Common myeloid progenitor, CD34-positive (primary cell): ENCODE measurements around the gene KMT2E.
"Not testable (repeated sequence)": the region's sequence is repeated elsewhere in the genome, so short reads cannot be mapped to it uniquely, and the experiment has no call there.

ENCODE experiments used
- CTCF ChIA-PET: fragments of 350-600 bp; sonication (Branson Sonifier 250); formaldehyde crosslinking; loops from one replicate; lab custom pipeline; 2021; ENCODE audit warnings: antibody characterized with exemption; lab: Charles Lee
- POLR2A ChIA-PET: fragments of 350-600 bp; sonication (Branson Sonifier 250); formaldehyde crosslinking; loops from one replicate; lab custom pipeline; 2021; ENCODE audit warnings: antibody characterized with exemption; lab: Charles Lee
- DNase-seq, 3 donors: peaks; one replicate each; pipeline versions ENCODE4 v3.0.0 to v3.0.0-alpha.2; 2013
- H3K27ac ChIP-seq, 2 experiments: 1 replicate in 1 of 2; 2 replicates in 1 of 2; pipeline ENCODE4 v1.7.0; 2013; ENCODE audit warnings: inconsistent platforms in 2 of 2, low read length in 2 of 2, mild to moderate bottlenecking in 2 of 2, low read depth in 1 of 2, moderate library complexity in 1 of 2; ENCODE audit not compliant: severe bottlenecking in 2 of 2, insufficient read depth in 1 of 2, poor library complexity in 1 of 2
- H3K27me3 ChIP-seq, 5 experiments: replicated peaks in 2 of 5; 1 replicate in 3 of 5; 2 replicates in 2 of 5; pipeline versions ENCODE4 v1.6.1 to v1.7.0; 2013; ENCODE audit warnings: low read length in 4 of 5, mild to moderate bottlenecking in 2 of 5, moderate library complexity in 2 of 5, inconsistent platforms in 1 of 5; ENCODE audit not compliant: insufficient read depth in 5 of 5, control insufficient read depth in 4 of 5
- H3K36me3 ChIP-seq, 4 experiments: 1 replicate in 2 of 4; 2 replicates in 2 of 4; pipeline versions ENCODE4 v1.6.1 to v1.7.0; 2013; ENCODE audit warnings: low read length in 3 of 4, control low read depth in 1 of 4, mild to moderate bottlenecking in 1 of 4; ENCODE audit not compliant: control insufficient read depth in 4 of 4, insufficient read depth in 4 of 4
- H3K4me1 ChIP-seq, 4 experiments: 1 replicate in 3 of 4; 2 replicates in 1 of 4; pipeline versions ENCODE4 v1.6.1 to v1.7.1; 2013; ENCODE audit warnings: low read length in 3 of 4, mild to moderate bottlenecking in 3 of 4, control low read depth in 1 of 4, inconsistent platforms in 1 of 4, moderate library complexity in 1 of 4; ENCODE audit not compliant: control insufficient read depth in 4 of 4, insufficient read depth in 4 of 4; ENCODE audit errors: control extremely low read depth in 1 of 4
- H3K4me3 ChIP-seq, 7 experiments: 1 replicate in 4 of 7; 2 replicates in 3 of 7; pipeline versions ENCODE4 v1.5.1 to v1.7.0; 2013; ENCODE audit warnings: mild to moderate bottlenecking in 7 of 7, low read length in 6 of 7, moderate library complexity in 6 of 7, inconsistent platforms in 2 of 7, low read depth in 2 of 7, control low read depth in 1 of 7; ENCODE audit not compliant: insufficient read depth in 4 of 7, control insufficient read depth in 1 of 7; ENCODE audit errors: extremely low read depth in 1 of 7
- H3K9me3 ChIP-seq, 5 experiments: 1 replicate in 4 of 5; 2 replicates in 1 of 5; pipeline versions ENCODE4 v1.6.1 to v1.7.1; 2013; ENCODE audit warnings: low read length in 4 of 5, mild to moderate bottlenecking in 2 of 5, inconsistent platforms in 1 of 5, low read depth in 1 of 5, moderate library complexity in 1 of 5; ENCODE audit not compliant: control insufficient read depth in 4 of 5, insufficient read depth in 2 of 5; ENCODE audit errors: control extremely low read depth in 1 of 5
- WGBS: methylation state at CpG from one replicate; pipeline ENCODE4 v1.1.5; 2013; ENCODE audit not compliant: insufficient coverage; 5-methylcytosine and 5-hydroxymethylcytosine counted together

Gene KMT2E

GRCh38 chr7:105028941-105029340 lies 14.9 kb downstream of the KMT2E start:
- H3K27ac ChIP-seq, H3K4me3 ChIP-seq, H3K27me3 ChIP-seq, H3K9me3 ChIP-seq, H3K36me3 ChIP-seq, DNase-seq: not testable (repeated sequence)
- CTCF ChIA-PET: interaction anchor here (1.3 to 4.0 kb wide), 4 partner anchors 8 to 25 kb away, joined by 4 to 15 read pairs (median 12); no protein-coding TSS in a partner anchor
- POLR2A ChIA-PET: interaction anchor here (1.4 kb wide), 1 partner anchor 15 kb away, joined by 3 read pairs; the partner anchor contains the start of gene KMT2E
- 100% methylated on average over 5 of the region's 8 CpGs for WGBS
- peaks cover 6 to 20% (median 11%) of the 10 kb centered on the region in 4 experiments for H3K4me1 ChIP-seq

- peaks cover 0 to 3% (median 0%) of the 10 kb centered on the region in 4 experiments for H3K36me3 ChIP-seq
- no peaks in the 10 kb centered on the region for H3K9me3 ChIP-seq
- no peak overlapping the region for H3K4me3 ChIP-seq
- ChIA-PET CTCF (interaction anchor here (0.8 to 4.0 kb wide), 3 partner anchors 12 to 50 kb away, joined by 3 to 15 read pairs (median 3); no protein-coding TSS in a partner anchor), POLR2A (interaction anchor here (0.5 kb wide), 1 partner anchor 10 kb away, joined by 3 read pairs; no protein-coding TSS in a partner anchor)
- H3K27ac ChIP-seq: no peak overlapping the region
- no peaks in the 10 kb centered on the region for H3K27me3 ChIP-seq
- no peak for DNase-seq
- H3K4me1 ChIP-seq: peaks cover 3 to 22% (median 11%) of the 10 kb centered on the region in 4 experiments
Observed at GRCh38 chr7:105030447-105030846, 16.4 kb downstream of the KMT2E start.

- peaks cover 0 to 6% (median 0%) of the 10 kb centered on the region in 4 experiments for H3K36me3 ChIP-seq
- POLR2A ChIA-PET: interaction anchor here (0.6 to 1.0 kb wide), 2 partner anchors 21 to 48 kb away, joined by 3 to 4 read pairs; no protein-coding TSS in a partner anchor
- no peak for DNase-seq
- no peak overlapping the region for H3K4me3 ChIP-seq
- peaks cover 3 to 14% (median 9%) of the 10 kb centered on the region in 4 experiments for H3K4me1 ChIP-seq
- CTCF ChIA-PET: interaction anchor here (1.0 to 3.0 kb wide), 5 partner anchors 9 to 52 kb away, joined by 3 to 18 read pairs (median 5); no protein-coding TSS in a partner anchor
- H3K9me3 ChIP-seq: no peaks in the 10 kb centered on the region
- no peaks in the 10 kb centered on the region for H3K27me3 ChIP-seq
- no peak overlapping the region for H3K27ac ChIP-seq
- 100% methylated on average over 1 of the region's 1 CpG for WGBS
Observed at GRCh38 chr7:105032553-105033214, 18.7 kb downstream of the KMT2E start.

GRCh38 chr7:105035349-105035748 lies 21.3 kb downstream of the KMT2E start:
- Histone ChIP-seq H3K4me3 (no peak overlapping the region), H3K4me1 (peaks cover 0 to 12% (median 3%) of the 10 kb centered on the region in 4 experiments), H3K36me3 (peaks cover 0 to 9% (median 3%) of the 10 kb centered on the region in 4 experiments), H3K27ac (no peak overlapping the region), H3K27me3 (no peaks in the 10 kb centered on the region), H3K9me3 (no peaks in the 10 kb centered on the region)
- CTCF ChIA-PET: interaction anchor here (1.3 kb wide), 1 partner anchor 21 kb away, joined by 3 read pairs; the partner anchor contains the start of gene KMT2E
- WGBS: no CpG with 5 or more reads among the region's 5 CpGs
- DNase-seq: no peak
- POLR2A ChIA-PET: no interaction called here

- POLR2A ChIA-PET: no interaction called here
- CTCF ChIA-PET: interaction anchor here (1.2 to 8.2 kb wide), 6 partner anchors 9 to 56 kb away, joined by 3 to 98 read pairs (median 6); no protein-coding TSS in a partner anchor
- Histone ChIP-seq H3K27ac (no peak overlapping the region), H3K9me3 (no peaks in the 10 kb centered on the region), H3K4me1 (peaks cover 0 to 12% (median 3%) of the 10 kb centered on the region in 4 experiments), H3K36me3 (peaks cover 3 to 9% (median 5%) of the 10 kb centered on the region in 4 experiments), H3K4me3 (no peak overlapping the region), H3K27me3 (no peaks in the 10 kb centered on the region)
- 90% methylated on average over 2 of the region's 5 CpGs for WGBS
- DNase-seq: no peak
Observed at GRCh38 chr7:105036217-105037168, 22.5 kb downstream of the KMT2E start.

- peaks cover 0 to 12% (median 3%) of the 10 kb centered on the region in 4 experiments for H3K4me1 ChIP-seq
- 100% methylated on average over 2 of the region's 2 CpGs for WGBS
- H3K27me3 ChIP-seq: no peaks in the 10 kb centered on the region
- no peak overlapping the region for H3K27ac ChIP-seq
- no peaks in the 10 kb centered on the region for H3K9me3 ChIP-seq
- no peak for DNase-seq
- no peak overlapping the region for H3K4me3 ChIP-seq
- H3K36me3 ChIP-seq: peaks cover 6 to 11% (median 9%) of the 10 kb centered on the region in 4 experiments
- POLR2A ChIA-PET: interaction anchor here (0.7 kb wide), 1 partner anchor 228 kb away, joined by 3 read pairs; no protein-coding TSS in a partner anchor
- CTCF ChIA-PET: interaction anchor here (1.2 to 8.2 kb wide), 7 partner anchors 10 to 84 kb away, joined by 3 to 98 read pairs (median 5); no protein-coding TSS in a partner anchor
Observed at GRCh38 chr7:105037319-105037718, 23.3 kb downstream of the KMT2E start.
